ENCODE data around the gene TRERF1. TPM values are rescaled to one million over a fixed set of nuclear protein-coding genes. Genes with fewer than 3 reads are reported as not detected.

The TRERF1 gene
- total and polyA plus RNA-seq, 2 of the 8 experiments (the other 6 are each of a cell fraction or from before 2014, with no cell fraction given) = 10.8 to 21.5 TPM

DNA sequence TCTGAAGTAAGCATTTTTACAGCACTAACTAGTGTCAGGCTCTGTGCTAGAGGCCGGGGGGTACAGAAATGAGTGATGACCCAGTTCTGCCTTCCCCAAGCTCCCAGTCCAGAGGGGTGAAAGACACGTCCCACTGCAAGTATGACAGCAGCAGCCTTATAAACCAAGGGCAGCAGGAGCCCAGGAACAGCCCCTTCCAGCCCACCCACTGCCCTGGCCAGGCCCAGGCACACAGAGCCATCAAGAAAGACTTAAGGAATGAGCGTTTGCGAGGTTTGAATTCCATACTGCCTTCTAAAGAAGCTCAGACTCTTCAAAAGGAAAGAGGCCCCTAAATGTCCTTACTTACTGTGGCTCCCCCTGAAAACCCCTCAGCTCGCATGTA, 10.0 kb downstream of the TRERF1 start:
- H2AK5ac ChIP-seq (ENCODE audit: low read depth, low read length) = no peak overlapping the region
- H4K91ac ChIP-seq (replicated peaks; ENCODE audit: insufficient read length, low read length) = peak overlapping the region; percentile 22
- no peak for FAIRE-seq
- H3K79me1 ChIP-seq (ENCODE audit: low read depth, low read length) = peaks cover 10% of the 10 kb centered on the region
- H3K9me3 ChIP-seq (ENCODE audit: insufficient read depth in 2 of 2, low read depth in 1 of 2, low read length in 1 of 2) = no peaks in the 10 kb centered on the region; a peak in 1 of 4 replicates
- H2BK12ac ChIP-seq (ENCODE audit: low read depth, low read length) = peak overlapping the region; percentile 44; the same call in 1 of the 2 replicates
- H3K23me2 ChIP-seq (ENCODE audit: low read depth, low read length) = peaks cover 5% of the 10 kb centered on the region
- peak overlapping the region; percentile 73 to 90 for H3K4me2 ChIP-seq (ENCODE audit: insufficient read depth in 1 of 2, low read depth in 2 of 2, low read length in 2 of 2)
- 8% methylated on average over 5 of the region's 5 CpGs; no CpG with 5 or more reads in 1 of the 2 experiments for WGBS, 2 experiments (ENCODE audit: extremely low coverage in 1 of 2, insufficient coverage in 1 of 2, insufficient read length in 1 of 2, insufficient replicate concordance in 2 of 2, low coverage in 1 of 2, low lambda C conversion rate in 2 of 2, missing lambda C conversion rate in 1 of 2)
- H2BK20ac ChIP-seq (ENCODE audit: low read length) = 0 out of 2 replicates have a peak overlapping the region, but pooled peaks have one; percentile 55
- H2BK15ac ChIP-seq (ENCODE audit: low read length) = no peak overlapping the region
- ChIA-PET POLR2A (ENCODE audit: partially characterized antibody) (interaction anchor here (1.1 to 6.2 kb wide), 6 partner anchors 10 to 122 kb away, joined by 3 to 88 read pairs (median 5); partner anchors contain the start of genes TRERF1 and UBR2), CTCF (ENCODE audit: partially characterized antibody) (interaction anchor here (1.0 to 3.5 kb wide), 11 partner anchors 9 to 181 kb away, joined by 3 to 19 read pairs (median 8); no protein-coding TSS in a partner anchor)
- H3K27ac ChIP-seq (ENCODE audit: low read depth, low read length) = peak overlapping the region; percentile 47; the same call in 1 of the 2 replicates
- peak overlapping the region; percentile 90 for H2BK5ac ChIP-seq (ENCODE audit: low read depth, low read length)
- no peaks in the 10 kb centered on the region for H3K36me3 ChIP-seq (ENCODE audit: control insufficient read depth in 2 of 4, insufficient read depth in 4 of 4, low read length in 3 of 4)
- H4K5ac ChIP-seq (ENCODE audit: insufficient read length, low read depth, low read length) = no peak overlapping the region
- H2BK120ac ChIP-seq (replicated peaks; ENCODE audit: low read depth, low read length) = no peak overlapping the region
- H3K18ac ChIP-seq (ENCODE audit: extremely low read depth, low read length) = peak overlapping the region; percentile 34; the same call in 1 of the 2 replicates
- no peaks in the 10 kb centered on the region for H3K27me3 ChIP-seq (replicated peaks in 1 of 4; ENCODE audit: control insufficient read depth in 3 of 4, extremely low read depth in 1 of 4, insufficient read depth in 3 of 4, low read length in 3 of 4)
- peak overlapping the region in 1 of 4 experiments; percentile 13; a peak in 2 of 7 replicates for H3K9ac ChIP-seq (replicated peaks in 1 of 4; ENCODE audit: extremely low read depth in 1 of 4, low read depth in 3 of 4, low read length in 3 of 4)
- no peak for DNase-seq (ENCODE audit: low read depth in 1 of 2, low spot score in 2 of 2)
- TF ChIP-seq RBBP5 (IDR thresholded peaks at IDR 0.05; ENCODE audit: borderline replicate concordance, low read depth, low read length) (no peak; the same call in 1 of the 2 replicates), TEAD4 (IDR thresholded peaks at IDR 0.05; ENCODE audit: low read depth, low read length) (peak; percentile 46; the same call in 1 of the 2 replicates), SP4 (IDR thresholded peaks at IDR 0.05; ENCODE audit: low read length) (0 out of 2 replicates have a peak, but pooled peaks have one; percentile 36), NANOG (IDR thresholded peaks at IDR 0.05; ENCODE audit: insufficient read depth, low read depth, low read length, poor library complexity, severe bottlenecking) (peak; percentile 91), POLR2A (IDR thresholded peaks at IDR 0.05; ENCODE audit: control extremely low read depth in 1 of 2, low read depth in 2 of 2, low read length in 2 of 2) (no peak)
- no peak overlapping the region for H3K4ac ChIP-seq (replicated peaks; ENCODE audit: insufficient read length, low read depth, low read length)
- no peak overlapping the region for H3K56ac ChIP-seq (replicated peaks; ENCODE audit: insufficient read length, low read depth, low read length)
- H3K4me3 ChIP-seq (ENCODE audit: extremely low read depth in 1 of 4, insufficient read depth in 2 of 4, low read depth in 3 of 4, low read length in 4 of 4) = peak overlapping the region in 3 of 4 experiments; percentile 27 to 54 (median 38); a peak in 4 of 8 replicates
- H4K20me1 ChIP-seq (replicated peaks in 1 of 2; ENCODE audit: control insufficient read depth in 1 of 2, insufficient read depth in 2 of 2, low read length in 2 of 2) = peaks cover 0 to 5% of the 10 kb centered on the region in 2 experiments
- H3K23ac ChIP-seq (ENCODE audit: insufficient read length) = no peak overlapping the region
- H2AFZ ChIP-seq (ENCODE audit: low read length) = no peak overlapping the region
- H3K4me1 ChIP-seq (replicated peaks in 1 of 4; ENCODE audit: control insufficient read depth in 3 of 4, insufficient read depth in 4 of 4, low read length in 3 of 4) = peaks cover 32 to 61% (median 44%) of the 10 kb centered on the region in 4 experiments
- H3K14ac ChIP-seq (ENCODE audit: insufficient read length) = no peak overlapping the region
- peaks cover 41 to 98% of the 10 kb centered on the region in 2 experiments for H3K79me2 ChIP-seq (ENCODE audit: control insufficient read depth in 1 of 2, insufficient read depth in 2 of 2, low read length in 2 of 2)
- no peak overlapping the region for H4K8ac ChIP-seq (ENCODE audit: extremely low read depth, insufficient read depth, low read length)

Data from H1 (cell line).